Fibroblast of the aortic adventitia (primary cell): Measurements from ENCODE around the gene EVI2A. TPM values are rescaled to one million over a fixed set of nuclear protein-coding genes. Genes with fewer than 3 reads are reported as not detected.
A peak's percentile ranks its signal among the peaks of the same experiment; 100 is the strongest.

Experiments used
- DNase-seq: peaks from one replicate; pipeline ENCODE4 v3.0.0-alpha.2; 2010; ENCODE audit warnings: low read depth
- H3K4me3 ChIP-seq: 2 replicates; pipeline ENCODE4 v1.5.1; 2011; ENCODE audit warnings: low read depth, mild to moderate bottlenecking, control low read depth, low read length, moderate library complexity
- total RNA-seq: library from RNA; depleted of rRNA; stranded (reverse); fragments of >200 nt; gene quantifications from 2 replicates; pipeline ENCODE4 v1.2.3, GENCODE V29; 2012; ENCODE audit warnings: low replicate concordance
- TF ChIP-seq, protein P1 (sequence below): IDR thresholded peaks from 2 replicates; pipeline ENCODE4 v1.5.1; 2011; ENCODE audit warnings: mild to moderate bottlenecking, low read length, control low read depth, inconsistent platforms; ENCODE audit not compliant: insufficient read depth

EVI2A gene
- total RNA-seq, 1 donor = 9.9 TPM

DNA sequence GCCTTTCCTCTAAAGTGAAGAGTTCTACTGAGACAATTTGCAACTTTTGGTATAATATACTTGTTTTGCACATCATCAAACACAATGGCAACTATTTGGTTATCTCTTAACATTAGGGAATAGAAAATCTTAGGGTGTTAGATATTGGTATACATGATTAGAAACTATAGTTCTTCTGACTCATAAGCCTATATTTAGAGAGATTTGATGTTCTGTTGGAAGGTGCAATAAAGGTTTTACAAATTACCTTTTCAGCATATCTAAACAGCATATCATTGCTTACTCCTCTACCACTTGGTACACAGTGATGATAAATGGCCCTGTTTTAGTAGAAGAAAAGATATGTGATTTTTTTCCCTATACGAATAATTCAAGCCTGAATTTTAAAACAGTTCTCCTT, 13.8 kb downstream of the EVI2A start:
- TF ChIP-seq, protein P1, sequence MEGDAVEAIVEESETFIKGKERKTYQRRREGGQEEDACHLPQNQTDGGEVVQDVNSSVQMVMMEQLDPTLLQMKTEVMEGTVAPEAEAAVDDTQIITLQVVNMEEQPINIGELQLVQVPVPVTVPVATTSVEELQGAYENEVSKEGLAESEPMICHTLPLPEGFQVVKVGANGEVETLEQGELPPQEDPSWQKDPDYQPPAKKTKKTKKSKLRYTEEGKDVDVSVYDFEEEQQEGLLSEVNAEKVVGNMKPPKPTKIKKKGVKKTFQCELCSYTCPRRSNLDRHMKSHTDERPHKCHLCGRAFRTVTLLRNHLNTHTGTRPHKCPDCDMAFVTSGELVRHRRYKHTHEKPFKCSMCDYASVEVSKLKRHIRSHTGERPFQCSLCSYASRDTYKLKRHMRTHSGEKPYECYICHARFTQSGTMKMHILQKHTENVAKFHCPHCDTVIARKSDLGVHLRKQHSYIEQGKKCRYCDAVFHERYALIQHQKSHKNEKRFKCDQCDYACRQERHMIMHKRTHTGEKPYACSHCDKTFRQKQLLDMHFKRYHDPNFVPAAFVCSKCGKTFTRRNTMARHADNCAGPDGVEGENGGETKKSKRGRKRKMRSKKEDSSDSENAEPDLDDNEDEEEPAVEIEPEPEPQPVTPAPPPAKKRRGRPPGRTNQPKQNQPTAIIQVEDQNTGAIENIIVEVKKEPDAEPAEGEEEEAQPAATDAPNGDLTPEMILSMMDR = no peak
- H3K4me3 ChIP-seq = no peak overlapping the region
- DNase-seq = no peak

DNA sequence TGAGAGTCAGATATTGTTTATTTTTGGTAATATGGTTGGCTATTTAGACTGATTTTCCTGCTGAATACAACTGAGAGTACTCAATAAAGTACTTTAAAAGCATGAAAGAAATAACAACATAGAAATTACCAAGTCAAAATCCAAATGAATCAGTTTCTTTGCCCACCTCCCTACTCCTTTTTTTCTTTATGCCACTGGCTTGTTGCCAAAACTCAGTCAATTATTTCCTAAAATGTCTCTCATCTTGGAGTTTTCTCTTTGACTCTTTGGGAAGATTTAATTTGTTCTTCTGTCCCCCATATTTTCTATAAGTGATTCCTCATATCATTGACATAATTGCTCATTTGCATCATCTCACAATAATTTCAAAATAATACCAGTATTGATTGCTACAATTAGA, 21.8 kb downstream of the EVI2A start:
- DNase-seq = no peak
- TF ChIP-seq, protein P1 = no peak
- H3K4me3 ChIP-seq = no peak overlapping the region

DNA sequence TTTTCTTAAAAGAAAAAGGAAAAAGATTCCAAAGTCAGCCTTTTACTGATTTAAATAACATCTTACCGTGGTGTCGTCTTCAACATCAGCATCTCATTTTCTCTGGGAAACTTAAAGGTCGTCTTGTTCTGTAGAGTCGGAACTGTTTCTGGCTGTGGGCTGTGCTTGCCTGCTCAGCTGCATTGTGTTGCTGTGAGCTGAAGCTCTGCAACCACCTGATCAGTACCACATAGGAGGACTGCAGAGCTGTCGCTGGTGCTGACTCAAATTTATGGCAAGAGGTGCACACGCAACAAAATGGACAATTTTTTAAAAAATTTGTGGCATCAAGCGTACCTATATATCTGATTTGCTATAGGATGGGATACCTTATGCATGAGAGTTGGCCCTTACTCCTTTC, 24.3 kb downstream of the EVI2A start, which contains the start of gene OMG:
TSS of gene OMG (minus strand) at position 150 of the 400 bp plus-strand sequence. CDS start 908 bp downstream, outside the sequence.
- TF ChIP-seq, protein P1 = no peak
- DNase-seq = no peak
- H3K4me3 ChIP-seq = no peak within 1 kb of the TSS

DNA sequence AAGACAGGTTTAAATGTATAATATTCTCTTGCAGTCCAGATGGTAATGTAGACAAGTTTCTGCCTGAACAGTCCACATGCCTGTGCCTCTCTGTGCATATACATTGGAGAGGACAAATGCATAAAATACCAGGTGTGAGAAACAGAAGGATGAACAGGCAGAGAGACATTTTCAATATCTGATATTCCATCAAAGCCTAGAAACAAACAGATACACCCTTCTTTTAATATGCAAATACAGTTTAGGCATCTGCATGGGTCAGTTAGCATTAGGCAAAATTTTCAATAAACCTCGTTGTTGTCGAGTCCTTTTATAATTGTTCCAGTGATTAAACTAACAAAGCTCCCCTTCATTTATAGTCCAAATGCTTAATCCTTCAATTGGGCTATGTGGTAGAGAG, 25.3 kb downstream of the EVI2A start:
- no peak overlapping the region for H3K4me3 ChIP-seq
- TF ChIP-seq, protein P1 = no peak
- DNase-seq = no peak

DNA sequence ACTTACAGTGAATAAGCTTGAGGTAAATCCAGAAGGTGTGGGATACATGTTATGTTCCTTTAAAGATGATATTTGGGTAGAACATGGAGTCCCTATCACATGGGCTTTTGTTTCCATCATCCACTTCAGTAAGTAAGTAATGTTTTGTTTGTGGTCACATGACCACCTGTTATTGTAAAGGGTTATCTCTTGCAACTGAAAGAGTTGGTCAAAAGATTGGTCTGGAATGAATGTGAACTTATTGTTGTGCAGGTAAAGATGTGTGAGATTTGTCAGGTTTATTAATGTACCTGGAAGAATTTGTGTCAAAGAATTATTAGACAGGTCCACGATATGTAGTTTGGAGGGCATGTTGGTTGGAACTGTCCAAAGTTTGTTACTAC, 25.9 kb downstream of the EVI2A start:
- DNase-seq = no peak
- no peak overlapping the region for H3K4me3 ChIP-seq
- TF ChIP-seq, protein P1 = no peak

DNA sequence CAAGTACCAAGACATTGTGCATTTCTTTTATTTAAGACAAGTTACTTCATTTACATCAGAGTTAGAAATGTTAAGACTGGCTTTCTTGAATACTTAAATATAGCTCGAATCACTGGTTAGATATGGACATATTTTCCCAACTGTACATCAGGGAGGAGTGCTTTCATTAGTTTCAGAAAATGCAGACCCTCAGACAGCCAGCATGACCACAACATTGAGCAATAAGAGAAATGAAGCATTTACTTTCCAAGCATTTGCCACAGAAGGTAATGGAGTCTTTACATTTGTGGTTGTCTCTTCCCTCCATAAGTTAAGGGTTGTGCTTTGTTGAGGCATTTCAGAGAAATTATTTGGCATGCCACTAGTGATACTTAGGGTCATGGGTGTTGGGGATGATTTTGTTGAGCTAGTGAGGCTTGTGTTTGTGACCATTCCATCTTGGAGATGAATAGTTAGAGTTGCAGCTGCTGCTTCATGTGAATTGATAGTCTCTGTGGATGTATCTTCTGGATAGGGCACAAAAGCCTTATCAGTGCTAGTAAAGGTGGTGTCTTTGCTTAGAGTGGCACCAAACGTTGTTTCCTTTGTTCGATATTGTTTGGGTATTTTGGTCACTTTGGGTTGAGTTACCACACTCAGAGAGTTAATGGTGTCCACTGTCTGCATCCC, 26.5 kb downstream of the EVI2A start:
- TF ChIP-seq, protein P1 = no peak
- no peak overlapping the region for H3K4me3 ChIP-seq
- DNase-seq = peak; percentile 40

DNA sequence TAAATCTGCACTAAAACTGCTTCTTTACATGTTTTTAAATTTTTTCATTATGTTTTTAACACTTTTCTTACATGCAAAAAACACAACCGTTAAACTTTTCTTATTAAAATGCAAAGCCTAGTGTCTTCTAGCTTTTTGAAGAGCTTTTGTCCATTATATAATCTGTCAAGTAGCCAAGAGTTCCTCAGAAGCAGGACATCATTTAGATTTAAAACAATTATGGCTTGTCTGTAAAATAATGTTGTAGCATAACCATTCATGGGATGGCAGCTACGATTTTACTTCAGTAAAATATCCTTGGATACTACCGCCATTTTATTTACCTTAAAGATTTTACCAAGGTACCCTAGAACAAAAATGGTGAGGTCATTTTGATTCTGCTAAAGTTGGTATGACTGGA, 27.2 kb downstream of the EVI2A start:
- no peak overlapping the region for H3K4me3 ChIP-seq
- no peak for DNase-seq
- TF ChIP-seq, protein P1 = no peak
